GM12878 (cell line): Measurements from ENCODE around the gene VAC14. TPM values are rescaled to one million over a fixed set of nuclear protein-coding genes. Genes with fewer than 3 reads are reported as not detected.

Experiments
- ATAC-seq: fragments of 200-7000 bp; cut with Tn5 transposase; 3 replicates; pipeline ENCODE4 v1.9.1; 2020; ENCODE audit warnings: mild to moderate bottlenecking, moderate library complexity
- BruUV-seq: library from RNA; stranded (reverse); fragments of 400-500 nt; replicated peaks from 2 replicates; lab custom pipeline; 2021; lab: Mats Ljungman, UMichigan
- CTCF ChIA-PET: fragments of 300-600 bp; sonication (Branson Sonifier 250); formaldehyde crosslinking; extraction: SDS; loops from one replicate; lab custom pipeline; 2021; ENCODE audit warnings: inconsistent platforms; lab: Yijun Ruan, JAX
- POLR2A ChIA-PET: fragments of 350-600 bp; formaldehyde crosslinking; extraction: SDS; loops from one replicate; lab custom pipeline; 2021; ENCODE audit warnings: inconsistent platforms; lab: Charles Lee
- RAD21 ChIA-PET: fragments of 300-600 bp; sonication (Branson Sonifier 250); formaldehyde crosslinking; loops from one replicate; lab custom pipeline; 2023; ENCODE audit warnings: antibody characterized with exemption; ENCODE audit not compliant: unreplicated experiment; lab: Charles Lee
- SMC1A ChIA-PET: fragments of 300-600 bp; sonication (Branson Sonifier 250); formaldehyde crosslinking; loops from one replicate; lab custom pipeline; 2023; ENCODE audit not compliant: unreplicated experiment, uncharacterized antibody; lab: Charles Lee
- DNase-seq: peaks from one replicate; pipeline ENCODE4 v3.0.0-alpha.2; 2011; ENCODE audit warnings: low read depth, low spot score
- FAIRE-seq: peaks from 3 replicates; lab custom pipeline; 2011; peaks lifted over from hg19 to GRCh38; lab: Jason Lieb, UNC
- H2AFZ ChIP-seq: 2 replicates; pipeline ENCODE4 v1.6.0; 2011; ENCODE audit warnings: low read depth, low read length, control low read depth; ENCODE audit not compliant: control insufficient read depth
- H3K27ac ChIP-seq: 2 replicates; pipeline ENCODE4 v1.5.1; 2011; ENCODE audit warnings: control low read depth; ENCODE audit not compliant: control insufficient read depth, insufficient read depth
- H3K27me3 ChIP-seq, 2 experiments: replicated peaks in 1 of 2; 2 replicates each; pipeline versions ENCODE4 v1.6.0 to v1.6.1; 2011; ENCODE audit warnings: low read length in 1 of 2; ENCODE audit not compliant: control insufficient read depth in 2 of 2, insufficient read depth in 2 of 2
- H3K36me3 ChIP-seq, 2 experiments: 2 replicates each; pipeline ENCODE4 v1.5.1; 2011; ENCODE audit warnings: low read length in 1 of 2; ENCODE audit not compliant: control insufficient read depth in 2 of 2, insufficient read depth in 2 of 2
- H3K4me1 ChIP-seq: 2 replicates; pipeline ENCODE4 v1.6.1; 2011; ENCODE audit warnings: mild to moderate bottlenecking, low read length, moderate library complexity, mixed read lengths; ENCODE audit not compliant: control insufficient read depth, insufficient read depth
- H3K4me2 ChIP-seq: 2 replicates; pipeline ENCODE4 v1.6.0; 2011; ENCODE audit warnings: control low read depth; ENCODE audit not compliant: control insufficient read depth, insufficient read depth
- H3K4me3 ChIP-seq: fragments of 200-600 bp; sonication (generic); 2 replicates; pipeline ENCODE4 v1.5.1; 2016
- H3K79me2 ChIP-seq: 2 replicates; pipeline ENCODE4 v1.6.0; 2011; ENCODE audit warnings: low read length; ENCODE audit not compliant: control insufficient read depth, insufficient read depth
- H3K9ac ChIP-seq: 2 replicates; pipeline ENCODE4 v1.8.0; 2011; ENCODE audit warnings: low read length, control low read depth, mixed read lengths; ENCODE audit not compliant: control insufficient read depth, insufficient read depth
- H3K9me3 ChIP-seq: replicated peaks from 3 replicates; pipeline ENCODE4 v1.5.1; 2011; ENCODE audit warnings: mild to moderate bottlenecking, low read length; ENCODE audit not compliant: control insufficient read depth, insufficient read depth
- H4K20me1 ChIP-seq: 2 replicates; pipeline ENCODE4 v1.6.0; 2011; ENCODE audit not compliant: control insufficient read depth, insufficient read depth
- DPF2 ChIP-seq: fragments of 450-650 bp; IDR thresholded peaks from 2 replicates; pipeline ENCODE4 v1.6.1; 2017; ENCODE audit warnings: mild to moderate bottlenecking
- FOXM1 ChIP-seq: IDR thresholded peaks from 2 replicates; pipeline ENCODE4 v1.6.1; 2012; ENCODE audit warnings: low read depth, mild to moderate bottlenecking, inconsistent platforms, low read length, moderate library complexity
- IKZF2 ChIP-seq, 2 experiments: fragments of 450-650 bp; IDR thresholded peaks; 2 replicates each; pipeline ENCODE4 v1.6.1; 2017; ENCODE audit warnings: mild to moderate bottlenecking in 2 of 2, moderate library complexity in 2 of 2
- KLF5 ChIP-seq: fragments of 450-650 bp; IDR thresholded peaks from 2 replicates; pipeline ENCODE4 v1.6.1; 2014; ENCODE audit warnings: mild to moderate bottlenecking; ENCODE audit not compliant: partially characterized antibody
- MEF2B ChIP-seq: fragments of 450-650 bp; IDR thresholded peaks from 2 replicates; pipeline ENCODE4 v1.6.1; 2018; ENCODE audit warnings: mild to moderate bottlenecking, moderate library complexity; ENCODE audit not compliant: partially characterized antibody, poor library complexity, severe bottlenecking
- NR2C2 ChIP-seq: IDR thresholded peaks from 2 replicates; pipeline ENCODE4 v1.6.1; 2011; ENCODE audit warnings: borderline replicate concordance, low read depth; ENCODE audit not compliant: control insufficient read depth, insufficient read length
- POU2F2 ChIP-seq: IDR thresholded peaks from 3 replicates; pipeline ENCODE4 v1.6.1; 2011; ENCODE audit warnings: low read depth, mild to moderate bottlenecking, low read length, borderline replicate concordance
- RAD21 ChIP-seq: IDR thresholded peaks from 2 replicates; pipeline ENCODE4 v1.6.1; 2011; ENCODE audit warnings: mild to moderate bottlenecking, low read depth, low read length, moderate library complexity; ENCODE audit not compliant: insufficient read depth
- SRF ChIP-seq, 2 experiments: IDR thresholded peaks; 2 replicates each; pipeline ENCODE4 v1.6.1; 2011; ENCODE audit warnings: low read depth in 2 of 2, low read length in 2 of 2, mild to moderate bottlenecking in 1 of 2, moderate library complexity in 1 of 2
- ZBED1 ChIP-seq: IDR thresholded peaks from 2 replicates; pipeline ENCODE4 v1.6.1; 2016; ENCODE audit warnings: borderline replicate concordance
- WGBS: methylation state at CpG from one replicate; pipeline ENCODE4 v1.1.6; 2016; ENCODE audit warnings: low lambda C conversion rate; ENCODE audit not compliant: insufficient replicate concordance, insufficient coverage; ENCODE audit errors: missing lambda C conversion rate; 5-methylcytosine and 5-hydroxymethylcytosine counted together
- in situ Hi-C: fragments of 300-500 bp; cut with MboI; formaldehyde crosslinking; loops from 9 replicates; pipeline ENCODE4 v1.14.3; 2018; ENCODE audit warnings: mixed read lengths
- intact Hi-C: fragments of 100-400 bp; cut with micrococcal nuclease; formaldehyde crosslinking; loops from one replicate; pipeline ENCODE4 v1.14.2; 2022; ENCODE audit not compliant: unreplicated experiment
- polyA plus RNA-seq, 11 experiments: library from polyadenylated mRNA; depleted of rRNA in 4 of 11; unstranded in 6 of 11; stranded (reverse) in 5 of 11; fragments of >200 nt; fragmentation: Nextera tagmentation in 4 of 11; fragmentation: Illumina TruSeq in 1 of 11; extraction: Ambion mirVana in 4 of 11; extraction: Trizol in 1 of 11; gene quantifications; 1 replicate in 1 of 11; 2 replicates in 10 of 11; pipeline versions ENCODE4 v1.2.1 to v1.2.3, GENCODE V29; 2011 to 2016; ENCODE audit warnings: inconsistent platforms in 2 of 11, missing spikeins in 2 of 11, low read depth in 1 of 11
- total RNA-seq, 4 experiments: library from RNA; depleted of rRNA in 3 of 4; stranded (reverse); fragments of >200 nt in 3 of 4; fragmentation: Illumina TruSeq in 1 of 4; extraction: Trizol in 1 of 4; gene quantifications; 2 replicates each; pipeline versions ENCODE4 v1.2.1 to v1.2.3, GENCODE V29; 2013 to 2021

The VAC14 gene
- total and polyA plus RNA-seq, 10 of the 15 experiments (the other 5 are each of a cell fraction or from before 2014, with no cell fraction given): 1.3 to 45.5 (median 25.5) TPM

GRCh38 chr16:70796301-70796700 is 4.7 kb downstream of the VAC14 start (continued):
- TF ChIP-seq SRF (IDR thresholded peaks at IDR 0.05; ENCODE audit: low read depth in 2 of 2, low read length in 2 of 2): no peak
- TF ChIP-seq IKZF2 (IDR thresholded peaks at IDR 0.05): no peak
- TF ChIP-seq ZBED1: no peak
- TF ChIP-seq DPF2: no peak

GRCh38 chr16:70795296-70795912 is 5.6 kb downstream of the VAC14 start:
- DNase-seq (no peak), ATAC-seq (no peak), FAIRE-seq (no peak)
- intact Hi-C loops: no loop called here
- H3K36me3 ChIP-seq: no peaks in the 10 kb centered on the region; a peak in 1 of 4 replicates
- RAD21 ChIA-PET: interaction anchor here (0.7 to 1.5 kb wide), 2 partner anchors 14 to 866 kb away, joined by 4 read pairs; no protein-coding TSS in a partner anchor
- no peaks in the 10 kb centered on the region for H4K20me1 ChIP-seq
- peaks cover 44% of the 10 kb centered on the region for H3K4me1 ChIP-seq
- peaks cover 54% of the 10 kb centered on the region for H3K79me2 ChIP-seq
- H3K4me3 ChIP-seq: no peak overlapping the region
- WGBS: 81% methylated on average over 12 of the region's 12 CpGs
- POLR2A ChIA-PET: no interaction called here
- no peak overlapping the region for H2AFZ ChIP-seq
- in situ Hi-C loops: no loop called here
- H3K27ac ChIP-seq: no peak overlapping the region
- no peak overlapping the region for H3K9ac ChIP-seq
- SMC1A ChIA-PET: no interaction called here
- H3K4me2 ChIP-seq: peak overlapping the region; percentile 46; the same call in 1 of the 2 replicates
- H3K27me3 ChIP-seq: no peaks in the 10 kb centered on the region
- TF ChIP-seq KLF5 (no peak), RAD21 (no peak), NR2C2 (no peak), MEF2B (peak; percentile 40), POU2F2 (no peak), FOXM1 (no peak)
- BruUV-seq: no TSS peak
- H3K9me3 ChIP-seq: no peaks in the 10 kb centered on the region
- CTCF ChIA-PET: no interaction called here
